Osteocyte (in vitro differentiated cells): ENCODE results near the gene RND3. TPM values are rescaled to one million over a fixed set of nuclear protein-coding genes. Genes with fewer than 3 reads are reported as not detected.

Experiments used
- DNase-seq: peaks from one replicate; pipeline ENCODE4 v3.0.0; 2021; ENCODE audit warnings: mixed read lengths; ENCODE audit not compliant: unreplicated experiment; ENCODE audit errors: extremely low spot score
- H3K27ac Mint-ChIP-seq: one replicate; pipeline ENCODE4 v1.8.0; 2021; ENCODE audit warnings: mild to moderate bottlenecking, mixed read lengths; ENCODE audit not compliant: unreplicated experiment
- H3K27me3 Mint-ChIP-seq: one replicate; pipeline ENCODE4 v1.8.0; 2021; ENCODE audit warnings: mixed read lengths; ENCODE audit not compliant: unreplicated experiment
- H3K36me3 Mint-ChIP-seq: one replicate; pipeline ENCODE4 v1.8.0; 2021; ENCODE audit warnings: mixed read lengths; ENCODE audit not compliant: unreplicated experiment
- H3K4me1 Mint-ChIP-seq: one replicate; pipeline ENCODE4 v1.8.0; 2021; ENCODE audit warnings: mixed read lengths; ENCODE audit not compliant: unreplicated experiment
- H3K4me3 Mint-ChIP-seq: one replicate; pipeline ENCODE4 v1.8.0; 2021; ENCODE audit warnings: mild to moderate bottlenecking, moderate library complexity, mixed read lengths; ENCODE audit not compliant: unreplicated experiment
- H3K9me3 Mint-ChIP-seq: one replicate; pipeline ENCODE4 v1.8.0; 2021; ENCODE audit warnings: mixed read lengths; ENCODE audit not compliant: unreplicated experiment
- total RNA-seq: library from RNA; stranded (reverse); gene quantifications from 2 replicates; pipeline ENCODE4 v1.2.1, GENCODE V29; 2021
- TF ChIP-seq, protein P1 (sequence below): fragments of 200-600 bp; sonication (generic); IDR thresholded peaks from 2 replicates; pipeline ENCODE4 v1.5.0; 2021; ENCODE audit warnings: antibody characterized with exemption, mild to moderate bottlenecking, moderate library complexity

Gene RND3
- total RNA-seq, 1 donor from 2014 or later = 160 TPM

DNA sequence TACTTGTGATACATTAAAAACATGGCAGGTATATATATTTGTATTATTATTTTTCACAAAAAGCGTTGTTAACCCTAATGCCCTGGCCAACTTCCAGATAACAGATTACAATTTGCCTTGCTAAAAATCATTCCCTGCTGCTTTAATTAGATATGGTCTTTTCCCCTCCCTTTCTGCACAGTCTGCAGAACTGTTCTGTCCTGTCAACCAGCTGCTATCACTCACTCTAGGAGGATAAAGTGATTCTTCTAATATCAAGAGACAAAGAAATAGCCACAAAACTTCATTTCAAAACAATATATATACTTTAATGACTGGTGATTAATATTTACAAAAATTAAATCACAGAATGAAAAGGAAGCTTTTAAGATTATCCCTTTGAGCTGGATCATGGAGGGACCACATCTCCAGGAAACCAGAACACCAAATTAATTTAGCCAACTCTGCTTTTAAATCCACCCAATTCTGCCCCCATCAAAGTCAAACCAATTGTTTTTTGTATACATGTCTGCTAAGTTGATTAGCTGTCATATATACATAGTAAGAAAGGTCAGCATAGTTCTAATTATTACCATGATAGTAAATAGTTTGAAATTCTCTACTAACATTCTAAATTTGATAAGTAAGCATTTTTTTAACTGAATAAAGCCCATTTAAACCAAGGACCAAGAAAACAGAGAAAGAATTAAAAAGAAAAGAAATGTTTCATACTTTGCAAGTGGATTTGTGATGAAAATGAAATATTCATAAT is 55.7 kb downstream of the RND3 start:
- Mint-ChIP-seq H3K27ac (no peak overlapping the region), H3K4me3 (no peak overlapping the region), H3K4me1 (no peaks in the 10 kb centered on the region), H3K9me3 (no peaks in the 10 kb centered on the region), H3K36me3 (no peaks in the 10 kb centered on the region), H3K27me3 (no peaks in the 10 kb centered on the region)
- DNase-seq = no peak
- TF ChIP-seq, protein P1, sequence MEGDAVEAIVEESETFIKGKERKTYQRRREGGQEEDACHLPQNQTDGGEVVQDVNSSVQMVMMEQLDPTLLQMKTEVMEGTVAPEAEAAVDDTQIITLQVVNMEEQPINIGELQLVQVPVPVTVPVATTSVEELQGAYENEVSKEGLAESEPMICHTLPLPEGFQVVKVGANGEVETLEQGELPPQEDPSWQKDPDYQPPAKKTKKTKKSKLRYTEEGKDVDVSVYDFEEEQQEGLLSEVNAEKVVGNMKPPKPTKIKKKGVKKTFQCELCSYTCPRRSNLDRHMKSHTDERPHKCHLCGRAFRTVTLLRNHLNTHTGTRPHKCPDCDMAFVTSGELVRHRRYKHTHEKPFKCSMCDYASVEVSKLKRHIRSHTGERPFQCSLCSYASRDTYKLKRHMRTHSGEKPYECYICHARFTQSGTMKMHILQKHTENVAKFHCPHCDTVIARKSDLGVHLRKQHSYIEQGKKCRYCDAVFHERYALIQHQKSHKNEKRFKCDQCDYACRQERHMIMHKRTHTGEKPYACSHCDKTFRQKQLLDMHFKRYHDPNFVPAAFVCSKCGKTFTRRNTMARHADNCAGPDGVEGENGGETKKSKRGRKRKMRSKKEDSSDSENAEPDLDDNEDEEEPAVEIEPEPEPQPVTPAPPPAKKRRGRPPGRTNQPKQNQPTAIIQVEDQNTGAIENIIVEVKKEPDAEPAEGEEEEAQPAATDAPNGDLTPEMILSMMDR = no peak

DNA sequence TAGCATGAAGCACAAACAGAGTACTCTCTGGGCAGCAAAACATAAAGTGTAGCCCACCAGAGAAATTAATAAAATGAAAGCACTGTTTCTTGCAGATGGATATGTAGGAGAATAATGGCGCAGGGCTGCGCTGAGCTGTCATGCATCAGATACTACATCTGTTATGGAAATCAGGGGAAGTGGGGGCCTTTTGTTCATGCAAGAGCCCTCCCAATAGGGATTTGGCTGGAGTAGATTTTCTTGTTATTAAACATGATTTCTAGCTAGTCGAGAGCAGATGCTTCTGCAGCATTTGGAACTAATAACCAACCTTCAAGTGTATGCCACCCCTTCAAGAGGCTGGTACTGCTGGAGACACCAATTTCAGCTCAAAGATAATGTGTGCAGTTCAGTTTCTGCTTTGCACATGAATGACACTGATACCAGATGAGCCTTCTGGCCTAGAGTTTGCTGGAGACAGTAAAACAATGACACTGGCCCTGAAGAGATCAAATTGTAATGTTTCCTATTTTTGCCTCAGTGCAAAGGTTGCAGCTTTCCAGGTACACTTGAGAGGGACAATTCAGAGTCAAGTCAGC is 58.0 kb downstream of the RND3 start:
- Mint-ChIP-seq H3K4me3 (no peak overlapping the region), H3K36me3 (no peaks in the 10 kb centered on the region), H3K27ac (no peak overlapping the region), H3K27me3 (no peaks in the 10 kb centered on the region), H3K9me3 (no peaks in the 10 kb centered on the region), H3K4me1 (peaks cover 6% of the 10 kb centered on the region)
- TF ChIP-seq, protein P1 = no peak
- DNase-seq = no peak

DNA sequence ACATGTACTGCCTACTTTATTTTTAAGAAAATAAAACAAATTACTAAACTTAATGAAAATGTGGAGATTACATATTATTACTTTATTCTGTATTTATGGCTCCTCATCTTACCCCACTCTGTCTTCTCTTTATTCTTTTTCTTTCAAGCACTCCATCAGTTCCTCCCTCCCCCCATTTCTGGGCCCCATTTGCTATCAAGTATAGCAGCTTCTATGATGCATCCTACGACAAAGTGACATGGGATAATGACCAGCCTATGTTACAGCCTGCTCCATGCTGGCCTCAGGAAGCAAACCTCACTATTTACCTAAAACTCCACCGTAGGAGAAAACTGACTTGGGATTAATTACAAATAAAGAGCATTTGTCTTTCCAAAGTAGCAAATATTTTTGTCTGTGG is 58.8 kb downstream of the RND3 start:
- no peaks in the 10 kb centered on the region for H3K36me3 Mint-ChIP-seq
- H3K27me3 Mint-ChIP-seq = no peaks in the 10 kb centered on the region
- no peak for DNase-seq
- no peak overlapping the region for H3K27ac Mint-ChIP-seq
- no peak overlapping the region for H3K4me3 Mint-ChIP-seq
- no peaks in the 10 kb centered on the region for H3K9me3 Mint-ChIP-seq
- TF ChIP-seq, protein P1 = no peak
- H3K4me1 Mint-ChIP-seq = peaks cover 10% of the 10 kb centered on the region

DNA sequence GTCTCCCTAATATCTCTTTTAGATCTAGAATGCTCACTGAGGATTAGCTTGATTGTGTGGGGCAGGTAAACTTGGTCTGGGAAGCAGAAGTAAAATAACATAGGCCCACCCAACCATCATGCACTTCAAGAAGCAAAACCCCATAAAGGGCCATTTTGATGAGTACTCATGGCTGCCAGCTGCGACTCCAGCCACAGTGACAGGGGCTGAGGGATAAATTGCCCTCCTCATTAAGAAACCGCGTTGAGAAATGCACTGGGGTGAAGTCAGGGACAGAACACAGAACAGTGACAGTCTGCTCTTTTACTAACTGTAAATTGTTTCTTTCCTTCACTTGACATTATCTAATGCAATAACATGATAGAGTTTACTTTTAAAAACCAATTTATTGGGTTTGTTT is 60.2 kb downstream of the RND3 start:
- H3K27me3 Mint-ChIP-seq = no peaks in the 10 kb centered on the region
- no peak overlapping the region for H3K27ac Mint-ChIP-seq
- no peaks in the 10 kb centered on the region for H3K36me3 Mint-ChIP-seq
- TF ChIP-seq, protein P1 = no peak
- no peak for DNase-seq
- no peaks in the 10 kb centered on the region for H3K9me3 Mint-ChIP-seq
- H3K4me3 Mint-ChIP-seq = no peak overlapping the region
- peaks cover 10% of the 10 kb centered on the region for H3K4me1 Mint-ChIP-seq

DNA sequence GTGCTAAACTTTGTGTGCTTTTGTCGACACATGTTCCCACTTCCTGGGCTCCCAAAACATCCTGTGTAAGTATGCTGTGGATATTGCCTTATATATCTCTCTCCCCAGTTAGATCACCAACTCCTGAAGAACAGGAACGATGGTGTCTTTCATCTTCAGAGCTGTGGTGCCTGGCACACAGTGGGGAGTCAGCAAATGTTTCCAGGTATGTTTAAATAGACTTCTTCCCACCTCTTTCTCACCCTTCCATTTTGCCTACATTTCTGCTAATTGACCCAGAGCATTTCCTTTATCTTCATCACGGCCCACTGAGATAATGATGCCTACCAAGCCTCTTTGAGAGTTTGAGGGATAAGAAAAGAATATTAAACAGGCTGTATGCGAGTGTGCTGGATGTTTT is 60.7 kb downstream of the RND3 start:
- Mint-ChIP-seq H3K27ac (no peak overlapping the region), H3K4me1 (peaks cover 10% of the 10 kb centered on the region), H3K27me3 (no peaks in the 10 kb centered on the region), H3K36me3 (no peaks in the 10 kb centered on the region), H3K4me3 (no peak overlapping the region), H3K9me3 (no peaks in the 10 kb centered on the region)
- TF ChIP-seq, protein P1 = no peak
- DNase-seq = no peak
